ENCODE results near the gene NPC1L1. TPM values are rescaled to one million over a fixed set of nuclear protein-coding genes. Genes with fewer than 3 reads are reported as not detected.

The NPC1L1 gene
- total RNA-seq, 1 experiment from 2014 or later: 0.15 TPM

DNA sequence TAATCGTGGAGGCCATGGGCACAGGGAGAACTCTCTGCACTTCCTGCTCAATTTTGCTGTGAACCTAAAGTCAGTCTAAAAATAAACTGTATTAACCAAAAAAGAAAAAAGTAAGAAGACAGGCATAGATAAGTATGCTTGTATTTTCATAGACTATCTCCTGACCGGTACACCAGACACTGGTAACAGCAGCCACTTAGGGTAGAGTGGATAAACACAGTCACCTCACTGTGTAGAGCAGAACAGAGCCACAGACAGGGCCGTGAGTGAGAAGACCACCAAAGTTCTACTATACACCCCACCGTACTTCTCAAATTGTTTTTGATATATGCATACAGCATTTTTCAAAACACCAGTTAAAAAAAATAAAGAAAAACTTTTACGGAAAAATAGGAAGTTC, 75.6 kb downstream of the NPC1L1 start:
- Mint-ChIP-seq H3K4me1 (peaks cover 4% of the 10 kb centered on the region; the same call in 1 of the 2 replicates), H3K9me3 (no peaks in the 10 kb centered on the region), H3K36me3 (peaks cover 19% of the 10 kb centered on the region), H3K4me3 (no peak overlapping the region), H3K27ac (peak overlapping the region; percentile 61), H3K27me3 (ENCODE audit: low read depth) (no peaks in the 10 kb centered on the region)
- ChIA-PET CTCF (no interaction called here), POLR2A (no interaction called here)
- no peak for ATAC-seq
- DNase-seq (ENCODE audit: low spot score): no peak
- TF ChIP-seq ZNF416 (CRISPR knock-in tag; IDR thresholded peaks at IDR 0.05): no peak

DNA sequence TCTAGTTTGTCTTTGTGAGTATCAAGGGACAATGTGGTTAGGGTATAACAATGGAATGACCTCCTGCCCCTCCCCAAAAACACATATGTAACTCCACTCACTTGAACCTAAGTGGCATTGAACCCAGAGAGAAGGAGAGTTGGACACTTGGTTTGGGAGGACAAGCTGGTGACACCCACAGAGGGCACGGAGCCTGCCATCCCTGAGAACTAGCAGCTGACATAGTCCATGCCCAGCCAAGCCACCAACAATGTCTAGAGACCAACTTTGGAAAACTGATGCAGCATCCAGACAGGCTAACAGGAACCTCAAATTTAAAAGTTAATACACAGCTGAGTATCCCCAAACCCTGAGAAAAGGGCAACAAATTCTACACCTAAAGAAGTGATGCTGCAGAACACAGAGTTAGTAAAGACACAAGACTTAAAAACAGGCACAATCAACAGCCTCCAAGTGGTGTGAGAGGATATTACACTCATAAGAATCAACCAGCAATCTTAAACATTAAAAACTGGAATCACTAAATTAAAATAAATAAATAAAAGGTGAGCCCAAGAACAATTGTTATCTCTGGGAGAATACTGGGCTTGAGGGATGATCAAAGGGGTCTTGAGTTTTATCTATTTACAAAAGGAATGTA, 77.8 kb downstream of the NPC1L1 start:
- DNase-seq (ENCODE audit: low spot score) (no peak), ATAC-seq (no peak)
- TF ChIP-seq CREM (CRISPR knock-in tag; IDR thresholded peaks at IDR 0.05) (no peak), MXD4 (CRISPR knock-in tag; IDR thresholded peaks at IDR 0.05; ENCODE audit: borderline replicate concordance) (no peak), ZSCAN18 (CRISPR knock-in tag; IDR thresholded peaks at IDR 0.05) (no peak), NFE2L1 (CRISPR knock-in tag; IDR thresholded peaks at IDR 0.05) (no peak), HMGA2 (CRISPR knock-in tag; IDR thresholded peaks at IDR 0.05) (no peak), CREB1 (CRISPR knock-in tag; IDR thresholded peaks at IDR 0.05) (no peak), ZNF281 (CRISPR knock-in tag; IDR thresholded peaks at IDR 0.05) (no peak), STAT6 (CRISPR knock-in tag; conservative IDR thresholded peaks at IDR 0.05; ENCODE audit: low read depth) (no peak), GABPB1 (CRISPR knock-in tag; IDR thresholded peaks at IDR 0.05) (no peak)
- TF ChIP-seq, protein P1, sequence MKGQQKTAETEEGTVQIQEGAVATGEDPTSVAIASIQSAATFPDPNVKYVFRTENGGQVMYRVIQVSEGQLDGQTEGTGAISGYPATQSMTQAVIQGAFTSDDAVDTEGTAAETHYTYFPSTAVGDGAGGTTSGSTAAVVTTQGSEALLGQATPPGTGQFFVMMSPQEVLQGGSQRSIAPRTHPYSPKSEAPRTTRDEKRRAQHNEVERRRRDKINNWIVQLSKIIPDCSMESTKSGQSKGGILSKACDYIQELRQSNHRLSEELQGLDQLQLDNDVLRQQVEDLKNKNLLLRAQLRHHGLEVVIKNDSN (CRISPR knock-in tag; IDR thresholded peaks at IDR 0.05): no peak
- TF ChIP-seq, protein P2, sequence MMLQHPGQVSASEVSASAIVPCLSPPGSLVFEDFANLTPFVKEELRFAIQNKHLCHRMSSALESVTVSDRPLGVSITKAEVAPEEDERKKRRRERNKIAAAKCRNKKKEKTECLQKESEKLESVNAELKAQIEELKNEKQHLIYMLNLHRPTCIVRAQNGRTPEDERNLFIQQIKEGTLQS (CRISPR knock-in tag; conservative IDR thresholded peaks at IDR 0.05): no peak
- no peak overlapping the region for H3K4me3 Mint-ChIP-seq
- H3K9me3 Mint-ChIP-seq: no peaks in the 10 kb centered on the region
- H3K27me3 Mint-ChIP-seq (ENCODE audit: low read depth): no peaks in the 10 kb centered on the region
- ChIA-PET POLR2A (no interaction called here), CTCF (no interaction called here)
- H3K4me1 Mint-ChIP-seq: peaks cover 4% of the 10 kb centered on the region; the same call in 1 of the 2 replicates
- H3K27ac Mint-ChIP-seq: no peak overlapping the region
- H3K36me3 Mint-ChIP-seq: peaks cover 17% of the 10 kb centered on the region

Other genes with a start within 250 kb of the NPC1L1 start
- 0.41 to 0.53 TPM (median 0.44 TPM) in 3 replicates for gene CAMK2B, start 215.7 kb downstream of the NPC1L1 start, total RNA-seq (2021)
- gene NUDCD3, start 50.7 kb downstream of the NPC1L1 start, total RNA-seq (2021): 71.8 to 83.9 TPM (median 82.7 TPM) in 3 replicates
- 69.4 to 83.1 TPM (median 74.5 TPM) in 3 replicates for gene DDX56, start 32.6 kb upstream of the NPC1L1 start, total RNA-seq (2021)
- gene TMED4, start 40.9 kb upstream of the NPC1L1 start, total RNA-seq (2021): 58.6 to 61.9 TPM (median 60.9 TPM) in 3 replicates
- gene OGDH, start 65.3 kb upstream of the NPC1L1 start, total RNA-seq (2021): 79.6 to 90.5 TPM (median 89.7 TPM) in 3 replicates
- 97.0 to 102 TPM (median 99.1 TPM) in 3 replicates for gene ZMIZ2, start 207.5 kb upstream of the NPC1L1 start, total RNA-seq (2021)